Cardiac muscle cell (in vitro differentiated cells and primary cell): ENCODE measurements around the gene KRTAP20-2. TPM values are rescaled to one million over a fixed set of nuclear protein-coding genes. Genes with fewer than 3 reads are reported as not detected.

Experiments
- DNase-seq, 2 donors: peaks; one replicate each; pipeline versions ENCODE4 v3.0.0 to v3.0.0-alpha.2; 2010 to 2017; ENCODE audit warnings: low read depth in 1 of 2, low spot score in 1 of 2
- H3K27ac ChIP-seq: fragments of 200-600 bp; sonication (generic); 2 replicates; pipeline ENCODE4 v1.5.1; 2016
- H3K27me3 ChIP-seq: fragments of 200-600 bp; sonication (generic); 2 replicates; pipeline ENCODE4 v1.6.0; 2016; ENCODE audit warnings: control low read depth
- H3K36me3 ChIP-seq: fragments of 200-600 bp; sonication (generic); 2 replicates; pipeline ENCODE4 v1.5.1; 2016; ENCODE audit warnings: control low read depth
- H3K4me1 ChIP-seq: fragments of 200-600 bp; sonication (generic); 2 replicates; pipeline ENCODE4 v1.8.1; 2017; ENCODE audit warnings: low read depth, mild to moderate bottlenecking, mixed run types
- H3K4me3 ChIP-seq: fragments of 200-600 bp; sonication (generic); 2 replicates; pipeline ENCODE4 v1.5.1; 2016; ENCODE audit warnings: mild to moderate bottlenecking
- H3K9me3 ChIP-seq: fragments of 200-600 bp; sonication (generic); 2 replicates; pipeline ENCODE4 v1.5.1; 2017; ENCODE audit warnings: low read depth, mild to moderate bottlenecking, control low read depth
- polyA plus RNA-seq: library from polyadenylated mRNA; unstranded; fragments of >200 nt; fragmentation: Nextera tagmentation; extraction: Ambion mirVana; gene quantifications from 2 replicates; pipeline ENCODE4 v1.2.1, GENCODE V29; 2016
- total RNA-seq: library from RNA; depleted of rRNA; stranded (reverse); fragments of >200 nt; gene quantifications from 2 replicates; pipeline ENCODE4 v1.2.3, GENCODE V29; 2016
- TF ChIP-seq, protein P1 (sequence below): IDR thresholded peaks from 2 replicates; pipeline ENCODE4 v1.5.1; 2012; ENCODE audit warnings: low read depth, mild to moderate bottlenecking, low read length

Gene KRTAP20-2
- total and polyA plus RNA-seq, 2 experiments from 2014 or later, result not detected

DNA sequence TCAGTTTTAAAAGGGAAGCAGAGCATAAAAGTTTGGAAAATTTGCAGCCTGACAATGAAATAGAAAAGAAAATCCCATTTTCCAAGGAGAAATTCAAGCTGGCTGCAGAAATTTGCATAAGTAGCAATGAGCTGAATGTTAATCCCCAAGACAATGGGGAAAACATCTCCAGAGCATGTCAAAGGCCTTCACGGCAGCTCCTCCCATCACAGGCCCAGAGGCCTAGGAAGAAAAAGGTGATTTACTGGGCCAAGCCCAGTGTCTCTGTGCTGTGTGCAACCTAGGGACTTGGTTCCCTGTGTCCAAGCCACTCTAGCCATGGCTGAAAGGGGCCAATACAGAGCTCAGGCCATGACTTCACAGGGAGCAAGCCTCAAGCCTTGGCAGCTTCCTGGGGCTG, 33.8 kb downstream of the KRTAP20-2 start:
- Histone ChIP-seq H3K27me3 (no peaks in the 10 kb centered on the region), H3K4me1 (no peaks in the 10 kb centered on the region), H3K27ac (no peak overlapping the region), H3K36me3 (no peaks in the 10 kb centered on the region), H3K9me3 (no peaks in the 10 kb centered on the region), H3K4me3 (no peak overlapping the region)
- no peak for DNase-seq
- TF ChIP-seq, protein P1, sequence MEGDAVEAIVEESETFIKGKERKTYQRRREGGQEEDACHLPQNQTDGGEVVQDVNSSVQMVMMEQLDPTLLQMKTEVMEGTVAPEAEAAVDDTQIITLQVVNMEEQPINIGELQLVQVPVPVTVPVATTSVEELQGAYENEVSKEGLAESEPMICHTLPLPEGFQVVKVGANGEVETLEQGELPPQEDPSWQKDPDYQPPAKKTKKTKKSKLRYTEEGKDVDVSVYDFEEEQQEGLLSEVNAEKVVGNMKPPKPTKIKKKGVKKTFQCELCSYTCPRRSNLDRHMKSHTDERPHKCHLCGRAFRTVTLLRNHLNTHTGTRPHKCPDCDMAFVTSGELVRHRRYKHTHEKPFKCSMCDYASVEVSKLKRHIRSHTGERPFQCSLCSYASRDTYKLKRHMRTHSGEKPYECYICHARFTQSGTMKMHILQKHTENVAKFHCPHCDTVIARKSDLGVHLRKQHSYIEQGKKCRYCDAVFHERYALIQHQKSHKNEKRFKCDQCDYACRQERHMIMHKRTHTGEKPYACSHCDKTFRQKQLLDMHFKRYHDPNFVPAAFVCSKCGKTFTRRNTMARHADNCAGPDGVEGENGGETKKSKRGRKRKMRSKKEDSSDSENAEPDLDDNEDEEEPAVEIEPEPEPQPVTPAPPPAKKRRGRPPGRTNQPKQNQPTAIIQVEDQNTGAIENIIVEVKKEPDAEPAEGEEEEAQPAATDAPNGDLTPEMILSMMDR, result no peak

DNA sequence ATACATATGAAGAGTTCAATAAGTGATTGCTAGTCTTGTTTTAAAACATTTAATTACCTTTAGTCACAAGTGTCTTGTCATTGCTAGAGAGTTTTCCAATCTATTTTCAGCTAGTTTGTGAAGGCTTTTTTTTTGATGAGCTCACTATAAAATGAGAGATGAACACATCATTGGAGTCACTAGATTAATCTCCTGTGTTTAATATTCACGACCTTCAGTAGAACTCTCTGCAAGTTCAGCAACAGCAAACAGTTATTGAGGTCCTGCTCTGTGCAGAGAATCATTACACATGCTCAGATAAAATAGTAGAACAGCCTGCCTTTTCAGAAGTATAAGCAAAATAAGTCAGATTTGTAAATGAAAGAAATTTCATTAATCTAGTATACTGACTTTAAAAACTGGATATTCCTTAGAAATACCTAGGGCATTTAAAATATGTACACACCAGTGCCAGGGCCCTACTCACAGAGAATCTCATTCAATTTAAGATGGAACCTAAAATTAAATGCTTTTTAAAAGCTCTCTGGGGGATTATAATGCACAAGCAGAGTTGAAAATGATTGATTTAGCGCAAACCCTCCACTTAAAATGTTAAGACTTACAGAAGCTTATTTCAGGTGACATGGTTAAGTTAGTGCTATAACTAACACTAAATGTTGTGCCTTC, 38.1 kb downstream of the KRTAP20-2 start:
- Histone ChIP-seq H3K36me3 (no peaks in the 10 kb centered on the region), H3K27ac (no peak overlapping the region), H3K4me1 (no peaks in the 10 kb centered on the region), H3K9me3 (no peaks in the 10 kb centered on the region), H3K27me3 (no peaks in the 10 kb centered on the region), H3K4me3 (no peak overlapping the region)
- TF ChIP-seq, protein P1, result no peak
- no peak for DNase-seq

DNA sequence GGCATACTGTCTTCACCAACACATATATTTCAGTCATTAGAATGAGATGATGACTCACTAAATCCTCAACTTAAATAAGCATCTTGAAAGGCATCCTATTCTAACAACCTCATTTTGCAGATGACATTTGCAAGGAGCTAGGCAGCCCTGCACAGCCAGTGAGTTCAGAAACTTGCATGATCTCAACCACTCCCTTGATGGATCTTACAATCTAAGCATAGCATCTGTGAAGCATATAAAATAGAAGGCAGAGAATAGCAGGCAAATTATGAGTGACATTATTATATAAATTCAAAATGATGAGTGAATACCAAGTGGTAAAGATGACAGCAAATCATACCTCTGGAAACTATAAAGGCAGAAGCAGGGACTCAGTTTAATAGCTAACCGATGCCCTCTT, 39.3 kb downstream of the KRTAP20-2 start:
- no peaks in the 10 kb centered on the region for H3K9me3 ChIP-seq
- H3K27ac ChIP-seq, result no peak overlapping the region
- no peaks in the 10 kb centered on the region for H3K36me3 ChIP-seq
- DNase-seq, result no peak
- no peaks in the 10 kb centered on the region for H3K27me3 ChIP-seq
- TF ChIP-seq, protein P1, result no peak
- no peaks in the 10 kb centered on the region for H3K4me1 ChIP-seq
- H3K4me3 ChIP-seq, result no peak overlapping the region

DNA sequence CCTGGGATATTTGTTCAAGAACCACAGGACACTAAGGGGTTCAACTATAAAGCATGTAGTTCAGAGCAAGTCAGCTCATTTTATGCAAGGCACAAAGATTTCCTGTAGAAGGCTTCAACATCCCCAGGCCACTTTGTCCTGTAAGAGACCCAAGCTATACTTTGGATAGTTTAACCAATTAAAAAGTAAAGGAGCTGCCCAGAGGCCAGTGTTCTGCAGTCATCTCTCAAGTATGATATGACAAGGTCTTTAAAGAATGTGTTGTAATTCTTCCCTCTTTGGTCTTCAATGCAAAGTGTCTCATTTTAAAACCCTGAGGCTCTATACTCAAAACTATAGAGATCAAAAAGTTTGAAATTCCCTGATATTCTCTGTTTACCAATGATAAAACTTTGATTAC, 41.7 kb downstream of the KRTAP20-2 start:
- no peaks in the 10 kb centered on the region for H3K4me1 ChIP-seq
- no peaks in the 10 kb centered on the region for H3K27me3 ChIP-seq
- H3K9me3 ChIP-seq, result no peaks in the 10 kb centered on the region
- H3K4me3 ChIP-seq, result no peak overlapping the region
- no peak for DNase-seq
- H3K27ac ChIP-seq, result no peak overlapping the region
- TF ChIP-seq, protein P1, result no peak
- no peaks in the 10 kb centered on the region for H3K36me3 ChIP-seq

DNA sequence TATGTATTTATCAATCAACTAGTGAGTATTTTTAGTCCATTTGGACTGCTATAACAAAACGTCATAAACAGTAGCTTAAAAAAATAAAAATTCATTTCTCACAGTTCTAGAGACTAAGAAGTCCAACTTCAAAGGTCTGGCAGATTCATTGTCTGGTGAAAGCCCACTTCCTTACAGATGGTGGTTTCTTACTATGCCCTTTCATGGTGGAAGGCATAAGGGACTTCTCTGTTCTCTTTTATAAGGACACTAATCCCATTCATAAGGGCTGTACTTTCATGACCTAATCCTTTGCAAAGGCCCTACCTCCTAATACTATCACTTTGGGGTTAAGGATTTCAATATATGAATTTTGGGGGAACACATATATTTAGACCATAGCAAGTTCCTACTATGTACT, 45.6 kb downstream of the KRTAP20-2 start:
- no peaks in the 10 kb centered on the region for H3K9me3 ChIP-seq
- TF ChIP-seq, protein P1, result no peak
- no peak overlapping the region for H3K27ac ChIP-seq
- H3K4me3 ChIP-seq, result no peak overlapping the region
- DNase-seq, result no peak
- no peaks in the 10 kb centered on the region for H3K27me3 ChIP-seq
- H3K36me3 ChIP-seq, result no peaks in the 10 kb centered on the region
- no peaks in the 10 kb centered on the region for H3K4me1 ChIP-seq
